HEK293T (cell line): ENCODE measurements around the gene FSTL4.

Experiments used
- CTCF ChIA-PET: fragments of 350-600 bp; formaldehyde crosslinking; extraction: SDS; loops from one replicate; lab custom pipeline; 2021; ENCODE audit warnings: antibody characterized with exemption, inconsistent platforms; lab: Yijun Ruan, JAX
- POLR2A ChIA-PET: fragments of 350-600 bp; formaldehyde crosslinking; extraction: SDS; loops from one replicate; lab custom pipeline; 2020; ENCODE audit warnings: antibody characterized with exemption, inconsistent platforms; lab: Yijun Ruan, JAX
- DNase-seq: peaks from one replicate; pipeline ENCODE4 v3.0.0; 2012; ENCODE audit warnings: mixed read lengths; ENCODE audit errors: extremely low spot score
- ARNT ChIP-seq: fragments of 450-650 bp; IDR thresholded peaks from 2 replicates; pipeline ENCODE4 v1.6.1; 2017; ENCODE audit warnings: mild to moderate bottlenecking
- BHLHE40 ChIP-seq: fragments of 450-650 bp; IDR thresholded peaks from 2 replicates; pipeline ENCODE4 v1.6.1; 2016; ENCODE audit warnings: mild to moderate bottlenecking, moderate library complexity, borderline replicate concordance
- CTBP1 ChIP-seq: fragments of 450-650 bp; IDR thresholded peaks from 2 replicates; pipeline ENCODE4 v1.6.1; 2016; ENCODE audit warnings: borderline replicate concordance
- ELF4 ChIP-seq: fragments of 450-650 bp; IDR thresholded peaks from 2 replicates; pipeline ENCODE4 v1.6.1; 2017; ENCODE audit warnings: antibody characterized with exemption
- FOXA1 ChIP-seq: fragments of 450-650 bp; IDR thresholded peaks from 2 replicates; pipeline ENCODE4 v1.6.1; 2016; ENCODE audit warnings: mild to moderate bottlenecking
- FOXK2 ChIP-seq: fragments of 450-650 bp; IDR thresholded peaks from 2 replicates; pipeline ENCODE4 v1.6.1; 2016; ENCODE audit warnings: mild to moderate bottlenecking
- FOXM1 ChIP-seq: fragments of 450-650 bp; IDR thresholded peaks from 2 replicates; pipeline ENCODE4 v1.6.1; 2017; ENCODE audit warnings: mild to moderate bottlenecking, borderline replicate concordance
- HDGF ChIP-seq: fragments of 450-650 bp; IDR thresholded peaks from 2 replicates; pipeline ENCODE4 v1.6.1; 2017; ENCODE audit warnings: antibody characterized with exemption, borderline replicate concordance
- L3MBTL2 ChIP-seq: fragments of 450-650 bp; conservative IDR thresholded peaks from 2 replicates; pipeline ENCODE4 v1.6.1; 2016; ENCODE audit warnings: mild to moderate bottlenecking
- LEF1 ChIP-seq: fragments of 450-650 bp; IDR thresholded peaks from 2 replicates; pipeline ENCODE4 v1.6.1; 2017; ENCODE audit warnings: mild to moderate bottlenecking, borderline replicate concordance
- NFRKB ChIP-seq: fragments of 450-650 bp; IDR thresholded peaks from 2 replicates; pipeline ENCODE4 v1.6.1; 2016; ENCODE audit warnings: mild to moderate bottlenecking, moderate library complexity
- SP1 ChIP-seq: fragments of 450-650 bp; IDR thresholded peaks from 2 replicates; pipeline ENCODE4 v1.6.1; 2017
- SUZ12 ChIP-seq: fragments of 450-650 bp; IDR thresholded peaks from 2 replicates; pipeline ENCODE4 v1.6.1; 2016; ENCODE audit warnings: mild to moderate bottlenecking
- TARDBP ChIP-seq: fragments of 450-650 bp; IDR thresholded peaks from 2 replicates; pipeline ENCODE4 v1.6.1; 2016
- ZNF384 ChIP-seq: fragments of 450-650 bp; IDR thresholded peaks from 2 replicates; pipeline ENCODE4 v1.6.1; 2016
- TF ChIP-seq, protein P1 (sequence below): fragments of 450-650 bp; IDR thresholded peaks from 2 replicates; pipeline ENCODE4 v1.6.1; 2016

Gene FSTL4

DNA sequence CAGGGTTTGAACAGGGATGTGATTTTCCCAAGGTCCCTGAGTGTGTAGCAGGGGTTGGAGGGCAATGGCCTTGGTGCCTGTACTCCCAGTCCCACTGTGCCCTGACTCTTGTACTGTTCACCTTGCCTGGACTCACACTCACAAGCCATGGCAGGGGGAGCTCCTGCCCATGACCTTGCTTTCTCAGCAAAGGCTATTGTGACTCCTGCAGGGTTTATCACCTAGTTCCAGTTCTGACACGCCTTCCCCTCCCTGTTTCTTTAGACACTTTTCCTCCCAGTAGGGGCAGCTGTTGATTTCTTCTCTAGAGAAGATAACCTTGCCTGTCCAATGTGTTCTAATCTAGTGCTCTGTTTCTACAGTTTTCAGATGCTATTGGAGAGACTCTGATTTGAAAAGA, 139.5 kb downstream of the FSTL4 start:
- no peak for DNase-seq
- POLR2A ChIA-PET: no interaction called here
- CTCF ChIA-PET: interaction anchor here (0.6 to 2.6 kb wide), 2 partner anchors 12 to 15 kb away, joined by 3 to 6 read pairs; no protein-coding TSS in a partner anchor
- TF ChIP-seq ELF4 (no peak), FOXM1 (no peak), FOXK2 (no peak), LEF1 (no peak), SP1 (no peak), ARNT (no peak), NFRKB (no peak), FOXA1 (no peak), HDGF (no peak), TARDBP (no peak), ZNF384 (no peak), SUZ12 (no peak), BHLHE40 (no peak), L3MBTL2 (no peak), CTBP1 (no peak)
- TF ChIP-seq, protein P1, sequence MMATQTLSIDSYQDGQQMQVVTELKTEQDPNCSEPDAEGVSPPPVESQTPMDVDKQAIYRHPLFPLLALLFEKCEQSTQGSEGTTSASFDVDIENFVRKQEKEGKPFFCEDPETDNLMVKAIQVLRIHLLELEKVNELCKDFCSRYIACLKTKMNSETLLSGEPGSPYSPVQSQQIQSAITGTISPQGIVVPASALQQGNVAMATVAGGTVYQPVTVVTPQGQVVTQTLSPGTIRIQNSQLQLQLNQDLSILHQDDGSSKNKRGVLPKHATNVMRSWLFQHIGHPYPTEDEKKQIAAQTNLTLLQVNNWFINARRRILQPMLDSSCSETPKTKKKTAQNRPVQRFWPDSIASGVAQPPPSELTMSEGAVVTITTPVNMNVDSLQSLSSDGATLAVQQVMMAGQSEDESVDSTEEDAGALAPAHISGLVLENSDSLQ: no peak

DNA sequence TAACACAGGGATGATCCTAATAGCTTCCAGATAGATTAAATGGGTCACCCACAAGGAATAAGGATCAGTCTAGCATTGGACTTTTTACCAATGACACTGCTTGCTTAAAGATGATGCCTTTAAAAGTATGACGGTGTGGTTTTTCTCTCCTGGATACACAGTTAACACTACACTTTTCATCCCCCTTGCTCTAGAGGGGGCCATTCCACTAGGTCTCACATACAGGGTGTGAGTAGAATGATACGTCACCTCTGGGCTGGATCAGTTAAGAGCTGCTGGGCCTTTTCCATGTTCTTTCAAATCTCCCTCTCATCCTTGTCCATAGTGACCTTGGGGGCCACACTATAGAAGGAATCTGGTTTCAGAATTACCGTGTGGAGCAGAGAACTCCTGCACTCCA, 140.6 kb downstream of the FSTL4 start:
- no peak for TF ChIP-seq TARDBP
- TF ChIP-seq, protein P1: no peak
- DNase-seq: no peak
- ChIA-PET POLR2A (no interaction called here), CTCF (interaction anchor here (1.0 kb wide), 1 partner anchor 48 kb away, joined by 3 read pairs; no protein-coding TSS in a partner anchor)

DNA sequence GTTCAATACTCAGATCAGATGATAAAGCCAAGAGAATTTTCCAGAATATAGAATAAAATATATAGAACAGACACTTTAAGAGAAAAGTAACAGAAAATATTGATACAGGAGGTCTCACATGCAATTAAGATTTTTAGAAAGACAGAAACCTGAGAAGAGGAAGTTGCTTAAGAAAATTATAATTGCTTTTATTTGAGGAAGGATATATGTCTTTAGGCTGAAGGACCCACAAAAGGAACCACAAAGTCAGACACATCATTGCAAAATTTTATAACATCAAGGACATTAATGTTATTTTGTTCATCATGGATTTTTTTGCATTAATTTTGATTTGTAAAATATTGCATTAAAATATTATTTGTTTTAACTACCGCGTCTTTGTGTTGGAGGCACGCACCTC, 141.5 kb downstream of the FSTL4 start:
- DNase-seq: no peak
- ChIA-PET CTCF (no interaction called here), POLR2A (no interaction called here)

DNA sequence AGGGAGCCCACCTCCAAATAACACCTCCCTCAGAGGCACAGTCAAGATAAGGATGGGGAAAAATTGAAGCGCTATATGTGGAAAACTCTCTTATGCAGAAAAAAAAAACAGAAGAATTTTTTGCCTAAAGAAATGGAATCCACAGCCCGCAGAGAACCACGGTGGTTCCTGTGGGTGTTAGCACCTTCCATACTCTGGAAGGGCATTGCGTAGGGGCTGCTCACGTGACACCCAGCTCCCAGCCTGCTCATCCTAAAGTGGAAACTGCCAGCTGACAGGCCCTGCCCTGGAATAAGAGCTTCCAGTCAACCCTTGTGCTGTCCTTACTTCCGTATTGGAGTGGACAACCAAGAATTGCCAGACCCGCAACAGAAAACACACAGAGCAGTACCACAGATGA, 142.5 kb downstream of the FSTL4 start:
- POLR2A ChIA-PET: no interaction called here
- CTCF ChIA-PET: interaction anchor here (1.1 to 1.2 kb wide), 2 partner anchors 10 to 154 kb away, joined by 3 to 5 read pairs; no protein-coding TSS in a partner anchor
- TF ChIP-seq BHLHE40: no peak
- TF ChIP-seq ELF4: no peak
- no peak for TF ChIP-seq TARDBP
- no peak for TF ChIP-seq FOXM1
- TF ChIP-seq CTBP1: no peak
- TF ChIP-seq, protein P1: no peak
- TF ChIP-seq SUZ12: no peak
- no peak for TF ChIP-seq NFRKB
- TF ChIP-seq FOXK2: no peak
- no peak for TF ChIP-seq L3MBTL2
- TF ChIP-seq ARNT: no peak
- TF ChIP-seq ZNF384: no peak
- no peak for TF ChIP-seq FOXA1
- no peak for TF ChIP-seq HDGF
- DNase-seq: no peak

More for the DNA sequence above, 141.5 kb downstream of the FSTL4 start:
- TF ChIP-seq BHLHE40 (no peak), ARNT (no peak), NFRKB (no peak), HDGF (no peak), LEF1 (no peak), CTBP1 (no peak)
- TF ChIP-seq, protein P1: no peak

GRCh38 chr5:133469252-133469651, 143.1 kb downstream of the FSTL4 start:
- CTCF ChIA-PET: interaction anchor here (1.1 to 1.2 kb wide), 2 partner anchors 9 to 153 kb away, joined by 3 to 5 read pairs; no protein-coding TSS in a partner anchor
- POLR2A ChIA-PET: no interaction called here

More at GRCh38 chr5:133469252-133469651, 143.1 kb downstream of the FSTL4 start:
- TF ChIP-seq FOXM1 (no peak), HDGF (no peak), LEF1 (no peak), CTBP1 (no peak), NFRKB (no peak), ELF4 (no peak), FOXK2 (no peak), SP1 (no peak), SUZ12 (no peak), ZNF384 (no peak), ARNT (no peak), TARDBP (no peak), BHLHE40 (no peak), L3MBTL2 (no peak), FOXA1 (no peak)
- TF ChIP-seq, protein P1: no peak
- DNase-seq: no peak
